ENCODE measurements around the gene PMF1.
"Not testable (repeated sequence)": the region's sequence is repeated elsewhere in the genome, so short reads cannot be mapped to it uniquely, and the experiment has no call there.

Gene PMF1

GRCh38 chr1:156212833-156213643, at the start of gene PMF1:
Gene PMF1 (plus strand): TSS chr1:156213007. CDS start chr1:156213016, 9 bp downstream.
- no peak for FAIRE-seq

GRCh38 chr1:156163712-156164111, 49.1 kb upstream of the PMF1 start:
- no peak for FAIRE-seq

GRCh38 chr1:156164125-156164831, 48.5 kb upstream of the PMF1 start:
- FAIRE-seq = no peak

- FAIRE-seq = no peak
Observed at GRCh38 chr1:156165083-156165482, 47.7 kb upstream of the PMF1 start.

GRCh38 chr1:156167536-156167935, 45.3 kb upstream of the PMF1 start:
- FAIRE-seq = no peak

GRCh38 chr1:156172696-156173470, 39.9 kb upstream of the PMF1 start:
- FAIRE-seq = no peak

- FAIRE-seq = no peak
Observed at GRCh38 chr1:156176610-156177210, 36.1 kb upstream of the PMF1 start.

- no peak for FAIRE-seq
Observed at GRCh38 chr1:156177919-156178654, 34.7 kb upstream of the PMF1 start.

GRCh38 chr1:156180471-156180870, 32.3 kb upstream of the PMF1 start:
- FAIRE-seq = no peak

GRCh38 chr1:156181391-156181924, 31.3 kb upstream of the PMF1 start:
- not testable (repeated sequence) for FAIRE-seq

GRCh38 chr1:156182010-156182779, 30.6 kb upstream of the PMF1 start:
- not testable (repeated sequence) for FAIRE-seq

- not testable (repeated sequence) for FAIRE-seq
Observed at GRCh38 chr1:156186347-156187177, 26.2 kb upstream of the PMF1 start.

GRCh38 chr1:156190265-156190664, 22.5 kb upstream of the PMF1 start:
- not testable (repeated sequence) for FAIRE-seq

- FAIRE-seq = no peak
Observed at GRCh38 chr1:156191292-156191964, 21.4 kb upstream of the PMF1 start.

- no peak for FAIRE-seq
Observed at GRCh38 chr1:156193208-156193487, 19.7 kb upstream of the PMF1 start.

- peak; percentile 99 for FAIRE-seq
Observed at GRCh38 chr1:156193488-156194299, 19.1 kb upstream of the PMF1 start, which contains the start of gene SLC25A44. Gene SLC25A44 (plus strand): TSS chr1:156194104. CDS start chr1:156199848, 5,744 bp downstream.

- FAIRE-seq = no peak
Observed at GRCh38 chr1:156194300-156194652, 18.5 kb upstream of the PMF1 start.

- FAIRE-seq = no peak
Observed at GRCh38 chr1:156195853-156196252, 17.0 kb upstream of the PMF1 start.

- no peak for FAIRE-seq
Observed at GRCh38 chr1:156196445-156196844, 16.4 kb upstream of the PMF1 start.

Data from A204.1 (cell line).